SK-N-SH treated with all-trans-retinoic acid at 6 μM for 48 hours (cell line): ENCODE measurements around the gene IFITM1.

ENCODE experiments used
- ATAC-seq: fragments of 200-7000 bp; cut with Tn5 transposase; 3 replicates; pipeline ENCODE4 v1.9.1; 2020; ENCODE audit warnings: mild to moderate bottlenecking, moderate library complexity
- ARNTL ChIP-seq: fragments of 450-650 bp; formaldehyde crosslinking; IDR thresholded peaks from 2 replicates; pipeline ENCODE4 v1.5.0; 2020; ENCODE audit warnings: low read depth, mild to moderate bottlenecking, moderate library complexity, borderline replicate concordance
- BACH2 ChIP-seq: fragments of 250-450 bp; sonication (Bioruptor Pico); IDR thresholded peaks from 2 replicates; pipeline ENCODE4 v1.9.0; 2021; ENCODE audit warnings: mild to moderate bottlenecking, borderline replicate concordance
- CREB5 ChIP-seq: fragments of 250-450 bp; sonication (Bioruptor Pico); IDR thresholded peaks from 2 replicates; pipeline ENCODE4 v1.5.1; 2020; ENCODE audit warnings: low read depth, mild to moderate bottlenecking, moderate library complexity
- CSDC2 ChIP-seq: fragments of 250-450 bp; sonication (Bioruptor Pico); IDR thresholded peaks from 2 replicates; pipeline ENCODE4 v1.5.0; 2020; ENCODE audit warnings: mild to moderate bottlenecking, moderate library complexity
- ESRRG ChIP-seq: fragments of 250-450 bp; sonication (Bioruptor Pico); IDR thresholded peaks from 2 replicates; pipeline ENCODE4 v1.6.1; 2021; ENCODE audit warnings: mild to moderate bottlenecking
- GLIS3 ChIP-seq: fragments of 250-450 bp; sonication (Bioruptor Pico); IDR thresholded peaks from 2 replicates; pipeline ENCODE4 v1.5.0; 2020; ENCODE audit warnings: mild to moderate bottlenecking, moderate library complexity
- ISL1 ChIP-seq: fragments of 250-450 bp; sonication (Bioruptor Pico); IDR thresholded peaks from 2 replicates; pipeline ENCODE4 v2.1.2; 2022; ENCODE audit warnings: mild to moderate bottlenecking, moderate library complexity
- OSR1 ChIP-seq: fragments of 250-450 bp; sonication (Bioruptor Pico); IDR thresholded peaks from 2 replicates; pipeline ENCODE4 v1.8.0; 2022; ENCODE audit warnings: moderate library complexity, mild to moderate bottlenecking, inconsistent platforms
- PPARA ChIP-seq: fragments of 250-450 bp; sonication (Bioruptor Pico); IDR thresholded peaks from 2 replicates; pipeline ENCODE4 v1.5.0; 2020; ENCODE audit warnings: mild to moderate bottlenecking, borderline replicate concordance
- RARB ChIP-seq: fragments of 250-450 bp; sonication (Bioruptor Pico); IDR thresholded peaks from 2 replicates; pipeline ENCODE4 v1.8.0; 2021; ENCODE audit warnings: mild to moderate bottlenecking, moderate library complexity
- SNAI2 ChIP-seq: fragments of 250-450 bp; sonication (Bioruptor Pico); IDR thresholded peaks from 2 replicates; pipeline ENCODE4 v1.5.0; 2020; ENCODE audit warnings: mild to moderate bottlenecking, moderate library complexity
- TCF4 ChIP-seq: fragments of 250-450 bp; sonication (Bioruptor Pico); IDR thresholded peaks from 2 replicates; pipeline ENCODE4 v1.8.0; 2021; ENCODE audit warnings: mild to moderate bottlenecking, moderate library complexity, borderline replicate concordance
- TOX ChIP-seq: fragments of 250-450 bp; sonication (Bioruptor Pico); IDR thresholded peaks from 2 replicates; pipeline ENCODE4 v1.8.0; 2021; ENCODE audit warnings: mild to moderate bottlenecking, moderate library complexity, borderline replicate concordance
- ZC3H10 ChIP-seq: fragments of 250-450 bp; sonication (Bioruptor Pico); IDR thresholded peaks from 2 replicates; pipeline ENCODE4 v1.5.1; 2021; ENCODE audit warnings: mild to moderate bottlenecking, moderate library complexity
- ZFP3 ChIP-seq: fragments of 250-450 bp; sonication (Bioruptor Pico); IDR thresholded peaks from 2 replicates; pipeline ENCODE4 v1.5.0; 2020; ENCODE audit warnings: mild to moderate bottlenecking, moderate library complexity
- ZFP30 ChIP-seq: fragments of 450-650 bp; formaldehyde crosslinking; IDR thresholded peaks from 2 replicates; pipeline ENCODE4 v1.5.0; 2022; ENCODE audit warnings: mild to moderate bottlenecking, moderate library complexity
- ZNF565 ChIP-seq: fragments of 450-650 bp; formaldehyde crosslinking; conservative IDR thresholded peaks from 2 replicates; pipeline ENCODE4 v1.5.0; 2020; ENCODE audit warnings: low read depth, mild to moderate bottlenecking, moderate library complexity
- ZNF70 ChIP-seq: fragments of 450-650 bp; formaldehyde crosslinking; IDR thresholded peaks from 2 replicates; pipeline ENCODE4 v1.5.0; 2020; ENCODE audit warnings: mild to moderate bottlenecking, moderate library complexity
- ZNF8 ChIP-seq: fragments of 450-650 bp; formaldehyde crosslinking; IDR thresholded peaks from 2 replicates; pipeline ENCODE4 v1.5.0; 2020; ENCODE audit warnings: mild to moderate bottlenecking, moderate library complexity
- TF ChIP-seq, protein P1 (sequence below): fragments of 250-450 bp; sonication (Bioruptor Pico); IDR thresholded peaks from 2 replicates; pipeline ENCODE4 v1.5.1; 2021; ENCODE audit warnings: mild to moderate bottlenecking, moderate library complexity
- TF ChIP-seq, protein P2 (sequence below): fragments of 250-450 bp; sonication (Bioruptor Pico); IDR thresholded peaks from 2 replicates; pipeline ENCODE4 v1.5.0; 2020; ENCODE audit warnings: mild to moderate bottlenecking, moderate library complexity

IFITM1 gene

GRCh38 chr11:326592-326841 is 12.7 kb downstream of the IFITM1 start:
- TF ChIP-seq ZNF8 (CRISPR knock-in tag) (no peak), CREB5 (CRISPR knock-in tag) (no peak), GLIS3 (no peak), OSR1 (CRISPR knock-in tag) (no peak), TCF4 (CRISPR knock-in tag) (no peak), ISL1 (no peak), SNAI2 (CRISPR knock-in tag) (no peak), BACH2 (CRISPR knock-in tag) (no peak), ZFP3 (no peak), PPARA (CRISPR knock-in tag) (no peak), RARB (CRISPR knock-in tag) (no peak)
- TF ChIP-seq, protein P1, sequence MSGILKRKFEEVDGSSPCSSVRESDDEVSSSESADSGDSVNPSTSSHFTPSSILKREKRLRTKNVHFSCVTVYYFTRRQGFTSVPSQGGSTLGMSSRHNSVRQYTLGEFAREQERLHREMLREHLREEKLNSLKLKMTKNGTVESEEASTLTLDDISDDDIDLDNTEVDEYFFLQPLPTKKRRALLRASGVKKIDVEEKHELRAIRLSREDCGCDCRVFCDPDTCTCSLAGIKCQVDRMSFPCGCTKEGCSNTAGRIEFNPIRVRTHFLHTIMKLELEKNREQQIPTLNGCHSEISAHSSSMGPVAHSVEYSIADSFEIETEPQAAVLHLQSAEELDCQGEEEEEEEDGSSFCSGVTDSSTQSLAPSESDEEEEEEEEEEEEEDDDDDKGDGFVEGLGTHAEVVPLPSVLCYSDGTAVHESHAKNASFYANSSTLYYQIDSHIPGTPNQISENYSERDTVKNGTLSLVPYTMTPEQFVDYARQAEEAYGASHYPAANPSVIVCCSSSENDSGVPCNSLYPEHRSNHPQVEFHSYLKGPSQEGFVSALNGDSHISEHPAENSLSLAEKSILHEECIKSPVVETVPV (CRISPR knock-in tag) = no peak

GRCh38 chr11:326842-327580 is 13.2 kb downstream of the IFITM1 start:
- ATAC-seq = peak; percentile 38

More at GRCh38 chr11:326592-326841, 12.7 kb downstream of the IFITM1 start:
- peak; percentile 18; the same call in 1 of the 3 replicates for ATAC-seq

GRCh38 chr11:327581-327923 is 13.7 kb downstream of the IFITM1 start:
- TF ChIP-seq ZFP30 (CRISPR knock-in tag) (no peak), TOX (CRISPR knock-in tag) (no peak), ESRRG (CRISPR knock-in tag) (no peak)
- no peak for ATAC-seq

More at GRCh38 chr11:326842-327580, 13.2 kb downstream of the IFITM1 start:
- TF ChIP-seq ISL1 (no peak), RARB (CRISPR knock-in tag) (no peak), ZNF70 (no peak), PPARA (CRISPR knock-in tag) (no peak), OSR1 (CRISPR knock-in tag) (no peak), CREB5 (CRISPR knock-in tag) (no peak), ZFP30 (CRISPR knock-in tag) (no peak), ZFP3 (no peak), ZNF565 (CRISPR knock-in tag) (no peak), ARNTL (CRISPR knock-in tag) (no peak), ZC3H10 (no peak), CSDC2 (CRISPR knock-in tag) (no peak), ZNF8 (CRISPR knock-in tag) (no peak), BACH2 (CRISPR knock-in tag) (no peak)
- TF ChIP-seq, protein P2, sequence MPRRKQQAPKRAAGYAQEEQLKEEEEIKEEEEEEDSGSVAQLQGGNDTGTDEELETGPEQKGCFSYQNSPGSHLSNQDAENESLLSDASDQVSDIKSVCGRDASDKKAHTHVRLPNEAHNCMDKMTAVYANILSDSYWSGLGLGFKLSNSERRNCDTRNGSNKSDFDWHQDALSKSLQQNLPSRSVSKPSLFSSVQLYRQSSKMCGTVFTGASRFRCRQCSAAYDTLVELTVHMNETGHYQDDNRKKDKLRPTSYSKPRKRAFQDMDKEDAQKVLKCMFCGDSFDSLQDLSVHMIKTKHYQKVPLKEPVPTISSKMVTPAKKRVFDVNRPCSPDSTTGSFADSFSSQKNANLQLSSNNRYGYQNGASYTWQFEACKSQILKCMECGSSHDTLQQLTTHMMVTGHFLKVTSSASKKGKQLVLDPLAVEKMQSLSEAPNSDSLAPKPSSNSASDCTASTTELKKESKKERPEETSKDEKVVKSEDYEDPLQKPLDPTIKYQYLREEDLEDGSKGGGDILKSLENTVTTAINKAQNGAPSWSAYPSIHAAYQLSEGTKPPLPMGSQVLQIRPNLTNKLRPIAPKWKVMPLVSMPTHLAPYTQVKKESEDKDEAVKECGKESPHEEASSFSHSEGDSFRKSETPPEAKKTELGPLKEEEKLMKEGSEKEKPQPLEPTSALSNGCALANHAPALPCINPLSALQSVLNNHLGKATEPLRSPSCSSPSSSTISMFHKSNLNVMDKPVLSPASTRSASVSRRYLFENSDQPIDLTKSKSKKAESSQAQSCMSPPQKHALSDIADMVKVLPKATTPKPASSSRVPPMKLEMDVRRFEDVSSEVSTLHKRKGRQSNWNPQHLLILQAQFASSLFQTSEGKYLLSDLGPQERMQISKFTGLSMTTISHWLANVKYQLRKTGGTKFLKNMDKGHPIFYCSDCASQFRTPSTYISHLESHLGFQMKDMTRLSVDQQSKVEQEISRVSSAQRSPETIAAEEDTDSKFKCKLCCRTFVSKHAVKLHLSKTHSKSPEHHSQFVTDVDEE (CRISPR knock-in tag) = no peak
- TF ChIP-seq, protein P1 (CRISPR knock-in tag) = no peak
